NCI-H226 (cell line): Measurements from ENCODE around the gene ITGA11.

Experiments used
- DNase-seq: peaks from one replicate; pipeline ENCODE4 v3.0.0-alpha.2; 2015

The ITGA11 gene

DNA sequence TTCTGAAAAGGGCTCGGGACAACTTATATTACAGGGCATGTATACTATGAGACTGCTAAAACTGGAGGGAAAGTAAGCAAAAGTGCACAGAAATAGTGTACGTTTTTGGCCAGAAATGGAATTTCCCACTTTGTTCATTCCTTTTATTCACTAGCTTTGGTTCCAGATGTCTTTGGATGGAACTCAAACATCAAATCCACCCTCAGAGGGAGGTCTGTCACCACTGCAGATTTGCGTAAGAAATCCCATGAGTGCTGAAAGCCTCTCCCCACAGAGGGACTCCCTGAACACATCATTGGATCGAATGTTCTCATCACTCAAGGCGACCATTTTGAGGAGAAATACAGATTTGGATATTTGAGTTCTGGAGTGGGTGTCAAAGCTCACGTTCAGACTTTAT lies 82.8 kb downstream of the ITGA11 start:
- DNase-seq = no peak

DNA sequence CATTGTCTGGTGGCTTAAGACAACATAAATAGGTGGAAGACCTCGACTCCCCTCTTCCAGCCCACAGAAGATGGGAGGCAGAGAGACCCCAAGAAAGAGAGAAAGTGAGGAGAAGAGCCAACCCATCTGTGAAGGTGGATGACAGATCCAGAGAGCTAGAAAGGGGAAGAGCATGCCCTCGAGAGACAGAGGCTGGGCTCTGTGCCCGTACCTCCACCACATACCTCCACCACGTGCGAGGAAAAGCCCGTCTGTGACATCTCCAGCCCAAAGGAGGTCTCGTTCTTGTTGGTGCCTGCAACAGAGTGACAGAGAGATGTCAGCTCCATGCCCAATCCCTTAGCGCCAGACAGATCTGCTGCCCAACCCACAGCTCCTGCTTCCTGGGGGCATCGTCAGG lies 83.4 kb downstream of the ITGA11 start:
- DNase-seq = no peak

DNA sequence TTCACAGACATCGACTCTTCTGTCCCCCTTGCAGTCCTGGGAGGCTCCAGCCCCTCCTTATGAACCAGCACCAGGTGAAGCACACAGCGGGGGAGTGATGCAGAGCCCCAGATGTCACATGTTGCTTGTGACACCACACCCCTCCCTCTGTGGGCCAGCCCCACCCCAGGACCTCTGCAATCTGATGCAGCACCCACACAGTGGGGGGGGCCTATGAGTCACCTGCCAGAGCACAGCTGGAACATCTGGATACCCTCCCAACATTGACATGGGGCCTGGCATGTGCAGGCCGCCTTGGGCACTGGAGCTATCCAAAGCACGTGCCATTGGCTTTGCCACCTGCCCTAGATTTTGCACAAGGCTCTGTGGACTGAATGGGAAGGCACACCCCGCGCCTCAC lies 83.9 kb downstream of the ITGA11 start:
- no peak for DNase-seq

DNA sequence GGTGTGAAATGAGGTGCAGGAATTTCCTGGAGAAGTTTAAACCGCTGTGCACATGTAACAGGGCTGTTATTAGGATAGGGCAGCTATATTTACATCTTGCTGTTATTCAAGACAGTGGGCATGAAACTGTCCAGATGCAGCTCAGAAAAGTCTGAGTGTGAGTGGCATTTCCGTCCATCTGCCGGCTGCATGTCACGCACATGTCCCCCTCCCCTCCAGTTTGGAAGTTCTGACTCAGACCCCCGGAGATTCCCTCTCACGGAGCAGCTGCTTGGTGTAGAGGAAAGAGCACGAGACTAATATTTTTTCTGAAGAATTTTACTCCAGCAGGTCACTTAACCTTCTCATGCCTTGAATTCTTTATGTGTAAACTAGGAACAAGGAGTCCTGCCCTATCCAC lies 84.6 kb downstream of the ITGA11 start:
- no peak for DNase-seq

DNA sequence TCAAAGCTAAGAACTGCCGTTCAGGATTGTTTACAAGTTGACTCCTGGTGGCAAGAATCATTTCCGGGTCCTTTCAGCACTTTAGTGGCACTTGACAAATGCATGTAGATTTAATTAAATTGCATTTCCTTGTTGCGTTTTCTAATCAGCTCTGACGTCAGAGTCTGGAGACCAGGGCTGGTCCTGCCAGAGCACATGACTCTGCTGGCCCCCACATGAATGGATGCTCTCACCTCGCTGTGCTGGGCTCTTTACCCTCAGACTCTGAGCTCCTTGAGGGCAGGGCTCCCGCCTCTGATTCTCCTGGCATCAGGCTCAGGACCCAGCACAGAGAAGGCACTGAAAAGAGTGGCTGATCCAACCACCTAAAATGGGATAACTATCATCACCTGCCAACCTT lies 85.0 kb downstream of the ITGA11 start:
- no peak for DNase-seq

DNA sequence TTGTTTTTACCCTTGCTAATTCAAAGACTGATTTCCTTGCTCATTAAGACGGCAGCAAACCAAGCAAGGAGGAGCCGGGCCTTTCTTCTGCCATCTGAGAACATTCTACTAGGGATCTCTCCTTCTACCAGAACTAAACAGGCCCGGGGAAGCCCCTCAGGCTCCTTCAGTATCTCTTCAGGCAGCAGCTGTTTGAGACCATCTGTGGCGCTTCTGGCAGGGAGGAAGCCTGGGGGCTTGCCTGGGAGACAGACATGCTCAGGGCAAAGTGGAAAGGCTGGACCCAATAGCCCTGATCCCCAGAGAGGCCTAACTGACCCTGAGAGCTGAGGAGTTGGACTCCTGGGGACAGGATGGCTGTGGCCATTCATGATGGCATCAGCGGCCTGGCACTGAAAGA lies 86.5 kb downstream of the ITGA11 start:
- DNase-seq = no peak

DNA sequence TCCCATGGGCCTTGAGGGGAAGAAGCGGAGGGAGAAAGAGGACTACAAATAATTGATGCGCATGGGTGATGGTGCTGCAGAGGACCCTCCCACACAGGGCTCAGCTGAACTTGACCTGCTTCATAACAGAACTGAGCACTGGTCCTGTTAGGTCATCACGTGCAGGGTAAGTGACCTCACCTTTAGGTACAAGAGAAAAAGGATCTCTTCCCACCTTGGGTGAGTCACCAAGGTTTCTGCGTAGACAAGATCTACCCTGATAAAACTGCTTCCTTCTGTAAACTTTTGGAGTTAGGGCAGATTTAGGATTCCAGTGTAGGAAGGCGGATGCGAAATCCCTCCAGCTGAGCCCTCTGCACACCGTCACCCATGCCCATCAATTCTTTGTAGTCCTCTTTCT lies 87.4 kb downstream of the ITGA11 start:
- DNase-seq = no peak

DNA sequence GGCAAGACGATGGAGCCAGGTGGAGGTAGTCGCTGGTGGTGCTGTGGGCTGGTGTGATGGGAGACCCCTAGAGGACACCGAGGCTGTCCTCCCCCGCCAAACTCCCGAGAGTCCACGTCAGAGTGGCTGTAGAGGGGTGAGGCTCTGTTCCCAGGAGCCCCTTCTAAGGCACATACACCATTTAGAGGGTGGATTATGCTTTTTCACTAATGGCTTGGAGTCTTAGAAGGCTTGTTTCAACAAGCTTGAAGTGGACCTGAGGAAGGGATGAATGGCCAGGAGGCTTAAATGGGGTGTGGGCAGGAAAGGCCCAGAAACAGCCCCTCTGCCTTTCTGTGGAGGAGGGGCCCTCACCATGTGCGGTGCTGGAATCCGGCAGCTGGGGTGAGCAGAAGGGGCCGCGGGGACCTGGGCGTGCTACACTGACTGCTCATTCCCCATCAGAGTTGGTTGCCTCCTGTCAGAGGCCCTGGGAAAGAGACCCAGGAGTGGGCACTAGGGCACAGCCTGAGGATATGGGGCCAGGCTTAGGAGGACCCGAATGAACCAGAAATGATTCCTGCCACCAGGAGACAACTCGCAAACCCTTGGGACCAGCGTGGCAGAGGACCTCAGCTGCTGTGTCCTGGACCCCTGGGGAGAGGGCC lies 88.3 kb downstream of the ITGA11 start:
- DNase-seq = no peak

DNA sequence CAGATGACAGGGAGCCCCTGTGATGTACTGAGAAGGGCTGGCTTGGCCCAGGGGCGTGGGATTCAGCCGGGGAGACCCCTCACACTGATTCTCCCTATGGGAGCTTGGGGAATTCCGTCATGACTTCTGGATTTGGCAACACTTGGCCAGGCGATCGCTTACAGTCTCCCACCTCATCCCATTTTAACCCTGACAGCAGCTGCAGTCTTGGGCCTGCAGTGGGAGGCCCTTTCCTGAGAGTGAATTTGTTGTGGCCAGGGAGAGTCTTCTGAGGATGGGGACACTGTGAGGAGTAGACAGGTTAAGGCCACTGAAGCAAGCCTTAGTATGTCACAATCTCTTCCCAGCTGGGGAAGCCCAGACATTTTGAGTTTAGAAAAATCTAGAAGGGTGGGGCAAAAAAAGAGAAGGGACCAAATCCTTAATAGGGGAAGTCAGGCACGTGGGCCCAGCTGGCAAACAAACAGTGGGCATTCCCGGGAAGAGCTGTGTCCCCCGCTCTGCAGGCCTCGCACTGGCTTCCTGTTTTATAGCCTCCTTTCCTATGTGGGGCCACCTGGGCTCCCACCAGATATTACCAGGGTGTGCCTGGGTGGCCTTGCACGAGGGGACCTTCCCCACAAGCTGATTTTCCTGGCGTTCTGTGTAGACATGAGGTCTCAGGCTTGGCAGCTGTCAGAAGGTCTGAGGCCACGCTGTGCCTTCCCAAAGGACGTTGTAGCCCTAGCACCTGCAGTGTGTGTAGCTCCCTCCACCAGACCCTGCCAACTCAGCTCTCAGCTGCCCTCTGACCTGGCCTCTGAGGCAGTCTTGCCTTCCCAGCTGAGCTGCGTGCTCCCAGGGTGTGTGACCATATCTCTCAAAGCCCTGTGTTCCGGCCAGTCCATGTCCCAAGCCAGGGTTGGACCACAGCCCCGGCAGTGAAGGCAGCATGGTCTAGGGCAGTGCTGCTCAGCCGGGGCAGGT lies 89.9 kb downstream of the ITGA11 start:
- no peak for DNase-seq

DNA sequence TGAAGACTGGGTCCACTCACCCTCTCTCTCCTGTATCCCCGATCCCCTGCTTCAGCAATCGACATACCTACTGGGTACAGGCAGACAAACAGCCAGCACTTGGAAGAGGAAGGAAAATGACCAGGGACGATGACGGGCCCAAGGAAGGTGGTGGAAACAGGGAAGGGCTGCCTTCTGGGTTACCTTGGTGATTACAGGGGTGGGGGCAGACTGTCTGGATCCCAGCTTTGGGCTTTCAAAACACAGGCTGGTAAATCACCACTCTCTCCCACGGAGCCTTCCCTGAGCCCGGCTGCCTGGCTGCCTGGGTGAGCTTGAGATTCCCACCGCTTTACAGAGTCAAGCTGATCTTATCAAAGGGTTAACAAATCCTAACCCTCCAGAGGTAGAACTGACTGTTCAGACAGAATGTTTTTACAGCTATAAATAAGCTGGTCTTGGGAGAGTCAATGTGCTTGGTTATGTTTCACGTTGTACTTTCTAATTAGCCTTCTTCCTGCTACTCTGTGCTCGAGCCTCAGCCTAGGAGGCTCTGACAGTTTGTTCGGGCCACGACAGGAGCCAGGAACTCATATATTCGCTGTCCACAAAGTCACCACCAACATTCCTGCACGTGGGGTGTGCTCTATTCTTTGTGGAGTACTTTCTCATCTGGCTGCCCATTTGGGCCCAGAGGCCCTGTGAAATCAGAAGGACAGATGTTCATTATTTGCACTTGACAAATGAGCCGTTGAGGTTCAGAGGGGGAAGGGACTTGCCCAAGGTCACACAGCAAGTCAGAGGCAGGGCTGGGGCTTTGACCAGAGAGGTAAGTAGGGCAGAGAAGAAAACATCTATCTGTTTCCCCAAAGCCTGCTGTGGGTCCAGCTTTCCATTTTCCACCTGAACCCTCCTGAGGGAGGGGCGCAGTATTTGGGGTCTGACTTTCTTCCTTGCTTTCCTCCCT lies 91.0 kb downstream of the ITGA11 start:
- DNase-seq = no peak

DNA sequence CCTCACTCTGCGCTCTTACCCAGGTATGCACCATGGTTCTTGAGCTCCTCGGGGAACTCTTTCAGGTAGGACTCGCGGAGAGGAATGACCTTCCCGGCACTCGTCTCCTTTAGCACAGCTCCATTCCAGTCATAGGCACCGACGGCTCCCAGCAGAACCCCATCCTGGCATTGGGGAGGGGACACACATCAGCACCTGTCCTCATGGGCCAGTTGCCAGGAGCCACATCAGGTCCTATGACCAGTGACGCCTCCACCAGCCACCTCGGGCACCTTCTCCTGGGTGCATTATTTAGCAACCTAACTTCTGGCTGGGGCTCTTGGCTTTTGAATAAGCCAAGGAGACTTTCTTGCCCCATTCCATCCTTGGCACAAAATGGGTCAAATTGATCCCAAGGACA lies 92.5 kb downstream of the ITGA11 start:
- DNase-seq = no peak

DNA sequence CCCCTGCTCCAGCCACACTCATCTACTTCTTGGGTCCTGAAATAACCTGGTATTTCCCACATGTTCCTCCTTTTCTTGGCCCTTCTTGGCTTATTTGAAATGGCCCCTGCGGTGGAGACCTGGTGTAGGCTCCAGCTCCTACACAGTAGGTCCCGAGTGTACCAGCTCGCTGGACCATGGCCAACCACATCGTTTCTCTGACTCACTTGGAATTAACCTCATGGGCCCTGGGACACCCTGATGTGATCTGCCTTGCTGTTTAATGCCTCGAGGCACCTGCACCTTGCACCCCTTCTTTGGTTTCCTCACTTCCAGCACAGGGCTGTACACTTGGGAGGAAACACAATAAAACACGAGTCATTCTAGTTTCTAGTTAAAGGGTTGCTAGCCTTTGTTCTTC lies 94.1 kb downstream of the ITGA11 start:
- peak; percentile 22 for DNase-seq

DNA sequence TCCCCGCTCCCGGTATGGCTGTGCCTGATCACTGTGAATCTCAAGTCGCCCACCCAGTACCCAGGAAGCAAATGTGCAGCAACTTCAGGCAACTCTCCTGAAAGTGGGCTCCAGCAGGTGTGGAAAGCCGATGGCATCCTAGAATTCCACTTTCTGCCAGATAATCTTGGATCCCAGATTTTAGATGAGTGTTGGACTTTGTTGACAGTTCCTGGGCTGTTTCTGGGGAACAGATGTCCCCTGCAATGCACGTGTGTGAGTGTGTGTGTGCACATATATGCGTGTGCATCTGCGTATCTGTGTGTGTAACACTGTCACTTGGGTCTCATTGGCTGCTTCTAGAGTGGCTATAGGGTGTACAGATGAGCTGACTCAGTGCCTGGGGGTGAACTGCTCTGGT lies 95.4 kb downstream of the ITGA11 start:
- no peak for DNase-seq

DNA sequence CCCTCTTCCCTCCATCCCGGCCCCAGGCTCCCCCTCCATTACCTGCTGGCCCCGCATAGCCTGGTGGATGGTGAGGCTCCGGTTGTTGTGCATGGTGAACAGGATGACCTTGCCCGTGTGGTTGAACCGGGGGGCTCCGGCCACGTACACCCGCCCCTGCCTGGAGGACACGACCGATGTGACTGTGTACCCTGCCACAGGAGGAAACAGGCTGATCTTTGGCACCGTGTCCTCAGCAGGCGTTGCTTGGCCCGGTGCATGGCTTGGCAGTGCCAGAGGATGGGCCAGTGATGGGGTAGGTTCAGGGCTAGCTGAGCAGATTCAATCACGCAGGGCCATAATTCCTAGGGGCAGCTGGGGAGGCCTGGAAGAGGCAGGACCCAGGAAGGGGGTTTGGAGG lies 96.3 kb downstream of the ITGA11 start:
- no peak for DNase-seq

DNA sequence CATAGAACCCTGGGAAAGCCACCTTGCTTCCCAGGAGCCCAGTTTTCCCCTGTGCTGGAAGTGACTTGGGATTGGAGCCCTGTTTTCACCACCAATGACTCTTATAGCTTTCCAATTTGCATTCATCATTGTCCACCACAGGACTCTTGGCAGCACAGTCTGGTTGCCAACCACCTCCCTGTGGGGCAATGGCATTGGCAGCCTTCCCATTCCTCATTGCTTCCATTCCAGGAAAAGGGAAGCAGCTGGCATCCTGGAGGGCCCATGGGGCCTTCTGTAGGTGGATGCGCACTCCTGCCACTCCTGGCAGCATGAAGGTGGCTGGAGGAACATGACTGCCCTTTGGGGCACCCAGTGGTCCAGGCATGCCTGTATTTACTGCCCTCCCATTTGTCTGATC lies 96.7 kb downstream of the ITGA11 start:
- peak; percentile 50 for DNase-seq

DNA sequence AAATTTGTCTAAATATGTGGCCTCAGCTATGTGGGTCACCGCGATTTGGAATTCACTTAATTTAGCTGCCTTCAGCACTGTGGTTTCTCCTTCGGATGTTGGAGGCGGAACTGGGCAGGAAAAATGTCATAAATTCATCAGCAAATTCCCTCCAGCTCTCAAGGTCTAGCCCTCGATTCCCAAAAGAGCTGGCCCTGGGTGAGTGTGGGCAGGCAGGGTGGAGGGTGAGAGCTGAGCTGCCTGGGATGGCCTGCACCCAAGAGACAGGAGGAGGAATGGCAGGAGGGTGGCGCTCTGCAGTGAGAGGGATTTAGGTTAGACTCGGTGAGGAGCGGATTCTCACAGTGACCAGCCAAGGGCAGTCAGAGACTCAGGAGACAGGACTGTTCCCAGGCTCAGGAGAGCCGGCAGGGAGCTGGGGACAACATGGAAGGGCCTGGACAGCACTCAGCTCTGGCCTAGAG lies 97.3 kb downstream of the ITGA11 start:
- DNase-seq = peak; percentile 19

DNA sequence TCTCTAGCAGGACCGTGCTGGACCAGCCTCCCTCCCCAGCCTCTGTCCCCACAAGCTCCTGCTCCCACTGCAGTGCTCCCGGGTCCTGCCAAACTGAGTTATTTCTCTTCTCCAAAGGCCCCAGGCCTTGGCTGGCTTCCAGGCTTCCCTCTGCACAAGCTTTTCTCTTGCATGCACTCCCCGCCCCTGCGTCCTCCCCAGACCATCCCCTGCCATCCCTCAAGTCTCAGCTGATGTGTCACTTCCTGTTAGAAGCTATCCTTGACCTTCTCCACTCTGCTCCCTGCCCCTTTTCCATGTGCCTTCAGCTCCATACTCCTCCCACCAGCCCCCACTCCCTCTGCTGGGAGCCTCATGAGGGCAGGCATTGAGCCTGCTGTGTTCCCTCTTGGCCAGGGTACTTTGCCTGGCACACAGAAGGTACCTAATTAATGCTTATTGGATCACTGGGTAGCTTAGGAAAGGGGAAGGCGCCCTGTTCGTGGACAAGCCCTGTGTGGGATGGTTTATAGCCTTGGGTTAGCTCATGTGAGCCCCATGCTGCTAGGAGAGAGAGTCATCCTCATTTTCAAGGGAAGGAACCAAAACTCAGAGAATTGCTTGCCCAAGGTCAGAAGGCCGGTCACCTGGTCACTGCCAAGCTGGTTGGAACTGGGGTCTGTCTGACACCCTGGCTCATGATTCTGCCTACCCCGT lies 98.0 kb downstream of the ITGA11 start:
- peak; percentile 69 for DNase-seq

DNA sequence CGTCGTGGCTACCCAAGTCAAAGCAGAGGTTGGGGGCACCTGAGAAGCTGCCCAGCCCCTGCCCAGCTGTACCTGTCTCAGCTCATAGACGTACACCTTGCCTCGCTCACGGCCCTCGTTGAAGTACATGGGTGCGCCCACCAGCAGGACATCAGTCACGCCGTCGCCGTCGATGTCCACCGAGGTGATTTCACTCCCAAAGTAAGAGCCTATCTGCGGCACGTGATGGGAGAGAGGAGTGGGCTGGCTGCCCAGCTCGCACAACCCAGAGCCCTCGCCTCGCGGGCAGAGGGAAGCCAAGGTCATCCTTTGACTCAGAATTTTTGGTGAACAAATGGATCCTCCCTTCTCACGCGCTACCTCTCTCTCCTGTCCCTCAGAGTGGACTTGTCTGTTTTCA lies 99.7 kb downstream of the ITGA11 start:
- no peak for DNase-seq

DNA sequence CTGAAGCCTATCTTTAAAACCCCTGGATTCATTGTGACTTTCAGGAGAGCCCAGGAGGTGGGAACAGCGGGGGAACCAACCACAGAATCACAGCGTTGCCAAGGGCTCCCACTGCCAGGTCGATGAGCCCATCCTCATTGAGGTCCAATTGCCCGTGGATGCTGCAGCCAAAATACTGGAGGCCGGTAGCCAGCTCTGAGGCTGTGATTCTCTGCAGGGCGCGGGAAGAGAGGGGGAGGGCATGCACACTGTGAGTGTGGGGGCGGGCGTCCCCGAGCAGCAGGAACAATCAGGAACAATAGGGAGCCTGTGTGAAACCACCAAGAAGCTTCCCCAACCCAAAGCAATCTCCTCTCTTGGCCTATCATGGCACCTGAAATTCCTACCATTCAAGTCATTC lies 101.1 kb downstream of the ITGA11 start:
- DNase-seq = no peak

DNA sequence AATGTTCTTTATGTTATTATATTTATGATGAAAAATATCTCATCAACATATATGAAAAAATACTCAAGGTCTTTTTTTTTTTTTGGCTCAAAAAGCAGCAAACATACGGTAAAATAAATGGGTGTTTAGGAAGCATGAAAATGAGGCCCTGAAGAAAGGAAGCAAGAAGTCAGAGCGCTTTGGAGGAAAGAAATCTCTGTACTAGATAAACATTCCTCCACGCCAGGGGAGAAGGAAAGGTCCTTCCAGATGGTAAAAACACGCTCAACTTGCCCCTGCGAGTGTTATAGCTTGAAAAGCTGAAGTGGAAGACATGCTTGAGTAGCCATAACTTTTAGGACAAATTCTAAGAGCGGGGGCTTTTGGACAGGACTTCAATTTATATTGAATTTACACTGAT lies 101.5 kb downstream of the ITGA11 start:
- DNase-seq = no peak

DNA sequence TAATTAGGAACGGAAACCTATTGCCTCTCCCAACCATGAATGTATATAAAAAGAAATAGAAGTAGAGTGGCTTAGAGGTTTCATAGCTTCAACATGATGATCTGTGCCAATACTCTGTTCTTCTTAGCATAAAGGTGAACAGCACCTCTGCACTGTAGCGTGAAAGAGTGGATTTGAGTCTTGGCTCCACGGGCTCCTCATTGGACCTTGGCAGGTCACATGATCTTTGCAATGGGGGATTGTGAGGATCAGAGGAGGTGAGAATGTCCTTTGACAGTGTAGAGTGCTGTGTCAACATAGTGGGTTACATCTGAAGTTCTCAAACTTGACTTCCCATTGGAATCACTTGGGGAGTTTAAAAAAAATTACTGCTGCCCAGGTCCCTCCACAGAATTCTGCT lies 103.0 kb downstream of the ITGA11 start:
- no peak for DNase-seq

DNA sequence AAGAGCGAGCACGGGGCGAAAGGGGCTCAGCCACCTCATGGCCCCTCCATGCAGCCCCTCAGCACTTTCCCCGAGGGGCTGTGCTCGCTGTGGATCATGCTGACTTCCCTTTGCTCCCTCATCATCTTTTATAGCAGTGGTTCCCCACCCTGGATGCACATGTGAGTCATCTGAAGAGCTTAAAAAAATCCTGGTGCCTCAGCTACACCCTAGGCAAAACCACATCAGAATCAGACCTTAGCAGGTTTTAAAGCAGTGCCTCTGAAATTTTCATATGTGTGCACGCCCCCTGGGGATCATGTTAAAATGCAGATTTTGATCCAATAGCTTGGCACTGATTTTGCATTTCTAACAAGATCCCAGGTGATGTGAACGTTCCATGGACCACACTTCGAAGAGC lies 103.5 kb downstream of the ITGA11 start:
- no peak for DNase-seq
